ENCODE results near the gene ZNF579.

ZNF579 gene

DNA sequence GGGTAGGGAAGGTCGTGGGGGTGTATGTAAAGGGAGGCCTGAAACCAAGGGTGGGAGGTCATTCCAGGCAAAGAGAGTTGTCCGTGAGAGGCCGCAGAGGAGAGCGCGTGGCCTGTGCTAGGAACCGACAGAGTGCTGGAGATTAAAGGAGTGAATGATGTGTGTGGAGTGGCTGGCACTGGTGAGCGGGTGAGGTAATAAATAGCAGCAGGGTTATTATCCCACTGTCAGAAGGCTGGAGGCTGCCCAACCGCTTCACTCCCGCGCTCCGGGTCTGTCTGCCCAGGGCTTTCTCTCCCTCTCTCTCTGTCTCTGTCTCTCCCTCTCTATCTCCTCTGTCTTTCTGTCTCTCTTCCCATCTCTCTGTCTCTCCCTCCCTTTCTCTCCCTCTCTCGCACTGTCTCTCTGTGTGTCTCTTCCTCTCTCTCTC is 17.4 kb downstream of the ZNF579 start:
- DNase-seq, result no peak

GRCh38 chr19:55559684-55560083 is 21.0 kb downstream of the ZNF579 start:
- DNase-seq, result no peak

DNA sequence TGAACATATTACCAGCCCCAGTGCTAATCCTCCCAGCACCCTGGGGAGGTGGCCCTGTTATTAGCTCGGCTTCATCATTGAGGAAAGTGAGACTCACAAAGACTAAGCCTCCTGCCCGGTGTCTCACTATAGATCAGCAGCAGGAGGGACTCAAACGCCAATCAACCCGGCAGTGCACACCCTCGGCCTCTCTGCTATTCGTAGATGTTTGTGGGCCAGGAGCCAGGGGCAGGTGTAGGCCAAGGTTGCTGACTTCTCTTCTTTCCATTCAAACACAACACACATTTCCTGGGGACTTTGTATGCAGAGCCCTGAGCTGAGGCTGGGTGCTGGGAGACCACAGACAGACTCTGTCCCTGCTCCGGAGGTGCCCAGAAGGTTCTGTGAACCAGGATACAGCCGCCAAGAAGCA is 25.9 kb downstream of the ZNF579 start:
- no peak for DNase-seq

DNA sequence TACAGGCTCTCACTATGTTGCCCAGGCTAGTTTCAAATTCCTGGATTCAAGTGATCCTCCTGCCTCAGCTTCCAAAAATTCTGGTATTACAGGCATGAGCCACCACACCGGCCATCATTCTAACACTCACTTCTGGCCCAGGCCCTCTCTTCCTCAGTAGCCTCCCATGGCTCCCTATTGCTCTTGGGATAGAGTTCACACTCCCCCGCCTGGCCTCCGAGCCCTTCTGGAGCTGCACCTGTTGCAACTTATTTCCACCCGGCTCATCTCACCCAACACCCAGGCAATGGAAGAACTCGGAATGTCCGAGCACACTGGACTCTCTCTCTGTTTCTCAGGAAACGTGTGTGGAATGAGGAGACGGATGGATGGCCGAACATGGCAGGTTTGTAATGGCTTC is 26.3 kb downstream of the ZNF579 start:
- DNase-seq, result no peak

GRCh38 chr19:55553217-55554182 is 27.1 kb downstream of the ZNF579 start:
- no peak for DNase-seq

DNA sequence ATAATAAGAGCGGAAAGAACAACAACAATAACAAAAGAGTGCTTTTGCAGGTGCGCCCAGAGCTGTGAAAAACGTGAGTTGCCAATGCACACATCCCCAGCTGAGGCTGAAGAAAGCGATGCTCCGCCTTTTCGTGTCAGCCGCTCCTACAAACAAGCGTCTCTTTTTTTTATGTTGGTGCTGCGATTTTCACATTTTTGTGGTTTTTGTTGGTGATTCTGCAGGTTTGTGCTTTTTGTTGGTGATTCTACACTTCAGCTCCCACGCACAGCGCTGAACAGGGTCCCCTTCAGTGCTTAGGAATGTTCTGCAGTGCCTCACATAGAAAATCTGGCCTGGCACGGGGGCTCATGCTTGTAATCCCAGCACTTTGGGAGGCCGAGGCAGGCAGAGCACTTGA is 28.0 kb downstream of the ZNF579 start:
- DNase-seq, result no peak

DNA sequence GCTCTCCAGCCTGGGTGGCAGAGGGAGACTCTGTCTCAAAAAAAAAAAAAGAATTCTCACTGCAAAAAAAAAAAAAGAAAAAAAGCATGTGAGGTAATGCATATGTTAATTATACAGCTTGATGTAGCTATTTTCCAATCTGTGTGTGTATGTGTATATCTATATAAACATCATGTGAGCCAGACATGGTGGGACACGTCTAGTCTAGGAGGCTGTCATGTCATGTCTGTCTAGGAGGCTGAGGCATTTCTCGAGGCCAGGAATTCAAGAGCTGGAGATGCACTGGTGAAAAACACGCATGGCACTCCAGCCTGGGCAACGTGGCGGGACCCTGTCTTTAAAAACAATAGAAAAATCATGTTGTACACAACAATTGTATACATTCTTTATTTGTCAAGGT is 28.4 kb downstream of the ZNF579 start:
- DNase-seq, result no peak

GRCh38 chr19:55550321-55550650 is 30.4 kb downstream of the ZNF579 start:
- DNase-seq, result no peak

GRCh38 chr19:55549500-55550320 is 30.9 kb downstream of the ZNF579 start:
- no peak for DNase-seq

- DNase-seq, result peak; percentile 80 to 90
Measured at GRCh38 chr19:55546822-55547614, 33.6 kb downstream of the ZNF579 start.

DNA sequence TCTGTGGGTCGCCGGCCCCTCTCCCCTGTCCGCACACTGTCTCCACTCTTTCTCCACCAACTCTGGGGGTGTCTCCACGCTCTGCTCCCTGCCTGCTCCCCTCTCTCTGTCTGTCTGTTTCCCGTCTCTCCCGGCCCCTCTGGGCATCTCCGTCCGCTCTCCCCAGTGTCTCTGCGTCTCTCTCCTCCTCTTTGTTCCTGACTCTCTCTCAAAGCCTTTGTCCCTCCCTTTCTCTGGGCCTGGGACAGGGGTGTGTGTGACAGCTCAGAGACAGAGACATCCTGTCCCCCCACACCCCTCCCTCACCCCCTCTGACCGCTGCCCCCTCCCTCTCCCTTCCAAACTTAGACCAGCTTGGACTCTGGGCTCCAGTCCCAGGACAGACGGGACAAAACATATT is 34.6 kb downstream of the ZNF579 start:
- DNase-seq, result no peak

- no peak for DNase-seq
Measured at GRCh38 chr19:55545443-55545842, 35.2 kb downstream of the ZNF579 start, which contains the start of gene SBK3. Gene SBK3 (minus strand): TSS chr19:55545543. CDS start chr19:55545543, 0 bp downstream.

DNA sequence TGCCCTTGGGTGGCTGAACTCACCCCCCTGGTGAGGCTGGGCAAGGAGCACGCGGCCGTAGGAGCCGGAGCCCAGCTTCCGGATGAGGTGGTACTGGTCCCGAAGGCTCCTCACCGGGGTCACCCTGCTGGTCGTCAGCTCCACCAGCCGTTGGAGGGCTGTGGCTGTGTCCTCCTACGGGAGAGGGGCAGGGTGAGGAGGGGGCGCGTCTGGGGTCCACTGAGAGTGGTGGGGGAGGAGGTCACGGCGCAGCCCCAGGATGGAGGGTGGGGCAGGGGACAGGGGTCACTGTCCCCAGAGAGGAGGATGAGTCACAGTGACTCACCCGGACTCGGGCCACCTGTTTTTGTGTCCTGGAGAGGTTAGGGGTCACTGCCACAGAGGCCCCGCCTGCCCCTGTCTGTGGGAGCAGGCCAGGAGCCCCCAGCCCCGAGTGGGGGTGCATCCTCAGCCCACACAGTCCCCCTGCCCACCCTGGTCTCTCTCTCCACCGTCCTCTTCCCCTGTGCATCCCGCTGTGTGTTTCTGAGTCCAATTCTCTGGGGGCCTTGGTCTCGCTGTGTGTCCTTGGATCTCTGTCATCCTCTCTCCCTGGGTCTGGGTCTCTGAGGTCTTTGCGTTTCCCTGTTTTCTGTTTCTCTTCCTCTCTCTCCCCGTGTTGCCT is 35.7 kb downstream of the ZNF579 start:
- DNase-seq, result no peak

DNA sequence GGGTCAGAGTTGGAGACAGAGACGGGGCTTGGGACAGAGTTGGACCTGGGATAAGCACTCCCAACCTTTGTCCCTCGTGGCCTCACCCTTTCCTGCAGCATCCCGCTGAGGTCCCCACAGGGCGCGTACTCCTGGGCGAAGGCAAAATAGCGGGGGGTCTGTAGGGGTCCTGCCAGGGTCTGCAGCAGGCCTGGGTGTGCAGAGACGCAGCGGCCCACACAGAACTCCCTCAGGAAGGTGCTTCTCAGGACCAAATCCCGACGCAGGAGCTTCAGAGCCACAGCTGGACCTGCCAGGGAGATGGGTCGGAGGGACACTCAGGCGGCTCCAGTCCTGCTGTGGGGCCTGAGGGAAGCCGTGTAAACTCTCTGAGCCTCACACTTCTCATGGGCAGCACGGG is 36.6 kb downstream of the ZNF579 start:
- DNase-seq, result no peak

- no peak for DNase-seq
Measured at GRCh38 chr19:55543567-55543966, 37.1 kb downstream of the ZNF579 start.

DNA sequence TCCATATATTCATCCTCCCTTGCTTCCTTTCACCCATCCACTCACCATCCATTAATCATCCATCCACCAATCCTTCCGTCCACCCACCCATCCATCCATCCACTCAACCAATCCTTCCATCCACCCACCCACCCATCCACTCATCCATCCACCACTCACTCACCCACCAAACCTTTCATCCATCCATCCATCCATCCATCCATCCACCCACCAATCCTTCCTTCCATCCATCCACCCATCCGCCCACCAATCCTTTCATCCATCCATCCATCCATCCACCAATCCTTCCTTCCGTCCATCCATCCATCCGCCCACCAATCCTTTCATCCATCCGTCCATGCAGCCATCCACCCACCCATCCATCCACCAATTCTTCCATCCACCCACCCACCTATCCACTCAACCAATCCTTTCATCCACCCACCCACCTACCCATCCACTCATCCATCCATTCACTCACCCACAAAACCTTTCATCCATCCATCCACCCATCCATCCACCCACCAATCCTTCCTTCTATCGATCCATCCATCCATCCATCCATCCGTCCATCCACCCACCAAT is 38.3 kb downstream of the ZNF579 start:
- no peak for DNase-seq

- no peak for DNase-seq
Measured at GRCh38 chr19:55541091-55541490, 39.6 kb downstream of the ZNF579 start.

DNA sequence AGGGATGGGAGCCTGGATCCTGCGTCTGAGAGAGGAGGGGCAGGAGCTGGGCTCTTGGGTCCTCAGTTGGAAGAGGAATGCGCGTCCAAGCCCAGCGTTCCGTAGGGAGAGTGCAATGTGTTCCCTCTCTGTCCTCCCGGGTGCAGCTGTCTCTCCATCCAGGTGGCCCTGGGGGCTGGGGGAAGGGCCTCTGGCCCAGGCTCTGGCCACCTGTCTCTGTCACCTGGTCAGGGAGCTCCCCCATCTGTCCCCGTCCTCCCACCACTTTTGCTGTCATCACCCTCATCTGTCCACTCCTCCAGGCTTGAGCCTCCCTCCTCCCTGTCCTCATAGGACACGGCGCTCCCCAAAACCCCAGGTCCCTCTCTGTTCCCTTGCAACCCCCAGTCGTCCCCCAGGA is 40.0 kb downstream of the ZNF579 start:
- DNase-seq, result no peak

DNA sequence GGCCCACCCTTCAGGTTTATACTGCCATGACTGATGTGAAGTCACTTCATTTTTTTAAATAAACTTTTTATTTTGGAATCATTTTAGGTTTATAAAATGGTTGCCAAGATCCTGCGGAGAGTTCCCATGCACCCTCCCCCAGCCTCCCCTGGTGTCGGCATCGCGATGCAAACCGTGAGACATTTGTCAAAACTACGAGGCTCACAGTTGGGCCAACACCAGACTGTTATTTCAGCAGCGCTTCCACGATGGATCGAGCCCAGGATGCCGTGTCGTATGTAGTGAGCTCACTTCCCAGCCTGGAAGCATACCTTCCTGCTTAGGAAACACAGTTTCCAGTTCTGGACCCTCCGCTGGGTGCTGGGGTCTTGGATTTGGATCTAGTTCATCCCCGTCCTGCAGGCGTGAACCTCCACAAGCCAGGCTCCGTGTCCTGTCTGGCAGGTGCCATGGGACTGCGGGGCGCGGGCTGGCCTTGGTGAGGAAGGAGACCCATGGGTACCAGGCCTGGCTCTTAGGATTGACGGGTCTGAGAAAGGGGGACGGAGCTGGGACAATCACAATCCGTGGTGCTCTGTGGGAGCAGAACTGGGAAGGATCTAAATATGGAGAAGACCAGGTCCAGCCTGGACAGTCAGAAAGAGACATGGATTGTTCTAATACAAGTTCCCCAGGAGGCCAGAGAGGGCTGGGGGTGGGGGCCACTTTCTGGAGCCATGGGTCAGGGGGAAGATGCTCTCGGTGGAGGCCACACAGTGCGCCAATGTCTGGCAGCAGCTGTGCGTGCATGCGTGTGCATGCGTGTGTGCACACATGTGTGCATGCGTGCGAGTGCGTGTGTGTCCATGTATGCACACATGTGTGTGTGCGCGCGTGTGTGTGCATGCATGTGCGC is 41.3 kb downstream of the ZNF579 start:
- DNase-seq, result no peak

GRCh38 chr19:55538132-55538531 is 42.5 kb downstream of the ZNF579 start:
- DNase-seq, result no peak

DNA sequence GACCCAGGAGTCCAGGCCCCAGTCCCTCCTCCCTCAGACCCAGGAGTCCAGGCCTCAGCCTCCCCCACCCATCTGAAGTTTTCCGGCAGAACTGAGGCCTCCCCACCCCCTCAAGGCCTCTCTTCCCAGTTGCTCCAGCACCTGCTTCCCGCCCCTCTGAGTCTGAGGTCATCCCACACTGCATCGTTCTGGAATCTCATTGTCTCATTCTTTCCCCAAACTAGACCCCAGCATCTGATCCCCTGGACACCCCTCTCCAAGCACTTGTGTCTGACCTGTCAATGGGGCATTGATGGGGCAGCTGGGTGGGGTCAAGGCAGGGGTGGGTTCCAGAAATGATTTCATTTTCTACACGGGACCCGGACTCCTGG is 42.9 kb downstream of the ZNF579 start:
- DNase-seq, result no peak

All from inflammatory macrophage treated with lipopolysaccharide for 1 hour (primary cell).